NCI-H1436 (cell line): ENCODE measurements around the gene AAGAB.
"Not testable (repeated sequence)": the region's sequence is repeated elsewhere in the genome, so short reads cannot be mapped to it uniquely, and the experiment has no call there.

Source experiments
- DNase-seq: peaks from one replicate; lab custom pipeline; 2025; lab: John Stamatoyannopoulos, UW

Gene AAGAB, protein sequence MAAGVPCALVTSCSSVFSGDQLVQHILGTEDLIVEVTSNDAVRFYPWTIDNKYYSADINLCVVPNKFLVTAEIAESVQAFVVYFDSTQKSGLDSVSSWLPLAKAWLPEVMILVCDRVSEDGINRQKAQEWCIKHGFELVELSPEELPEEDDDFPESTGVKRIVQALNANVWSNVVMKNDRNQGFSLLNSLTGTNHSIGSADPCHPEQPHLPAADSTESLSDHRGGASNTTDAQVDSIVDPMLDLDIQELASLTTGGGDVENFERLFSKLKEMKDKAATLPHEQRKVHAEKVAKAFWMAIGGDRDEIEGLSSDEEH

DNA sequence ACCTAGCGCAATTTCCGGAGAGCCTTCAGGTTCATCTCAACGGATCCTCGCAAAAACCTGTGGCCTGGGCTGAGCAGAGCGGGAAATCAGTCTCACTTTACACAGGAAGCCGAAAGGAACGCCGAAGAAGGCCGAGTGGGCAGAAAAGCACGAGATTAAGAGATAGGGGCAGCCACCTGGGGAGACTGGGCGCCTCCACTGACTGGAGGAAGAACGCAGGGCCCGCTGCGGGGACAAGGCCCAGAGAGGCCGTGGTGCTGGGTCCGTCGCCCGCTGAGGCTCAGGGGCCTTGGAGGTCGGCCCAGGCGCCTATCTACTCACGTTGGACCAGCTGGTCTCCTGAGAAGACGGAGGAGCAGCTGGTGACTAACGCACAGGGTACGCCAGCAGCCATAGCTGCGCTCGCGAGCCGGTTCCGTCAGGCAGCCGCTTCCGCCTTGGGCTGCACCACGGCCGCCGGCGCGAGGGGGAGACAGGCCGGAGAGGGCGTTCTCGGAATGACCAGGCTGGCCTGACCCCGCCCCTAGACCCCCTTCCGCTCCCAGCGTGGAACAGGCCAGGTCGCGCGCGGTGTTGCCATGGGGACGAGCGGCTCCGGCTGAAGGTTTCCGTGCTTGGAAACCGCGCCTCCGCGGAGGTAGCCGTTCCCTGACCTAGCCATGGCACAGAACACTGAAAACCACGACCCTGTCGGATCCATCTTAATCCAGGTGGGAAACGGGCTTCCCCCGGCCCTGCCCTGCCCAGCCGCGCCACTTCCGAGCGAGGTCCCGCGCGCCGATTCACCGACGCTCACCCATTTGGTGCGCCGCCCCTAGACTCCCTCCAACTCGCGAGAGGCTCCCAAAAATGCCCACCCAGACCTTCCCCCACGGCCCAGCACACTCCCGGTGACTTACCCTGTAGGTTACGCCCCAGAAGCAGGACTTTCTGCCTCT, at the start of gene AAGAB, which contains the start of gene IQCH:
TSS of gene AAGAB (minus strand) at position 424 of the 938 bp plus-strand sequence. CDS start at position 394, 30 bp downstream.
TSS of gene IQCH (plus strand) at position 549 of the 938 bp plus-strand sequence. CDS start at position 660, 111 bp downstream.
- peak; percentile 91 for DNase-seq

DNA sequence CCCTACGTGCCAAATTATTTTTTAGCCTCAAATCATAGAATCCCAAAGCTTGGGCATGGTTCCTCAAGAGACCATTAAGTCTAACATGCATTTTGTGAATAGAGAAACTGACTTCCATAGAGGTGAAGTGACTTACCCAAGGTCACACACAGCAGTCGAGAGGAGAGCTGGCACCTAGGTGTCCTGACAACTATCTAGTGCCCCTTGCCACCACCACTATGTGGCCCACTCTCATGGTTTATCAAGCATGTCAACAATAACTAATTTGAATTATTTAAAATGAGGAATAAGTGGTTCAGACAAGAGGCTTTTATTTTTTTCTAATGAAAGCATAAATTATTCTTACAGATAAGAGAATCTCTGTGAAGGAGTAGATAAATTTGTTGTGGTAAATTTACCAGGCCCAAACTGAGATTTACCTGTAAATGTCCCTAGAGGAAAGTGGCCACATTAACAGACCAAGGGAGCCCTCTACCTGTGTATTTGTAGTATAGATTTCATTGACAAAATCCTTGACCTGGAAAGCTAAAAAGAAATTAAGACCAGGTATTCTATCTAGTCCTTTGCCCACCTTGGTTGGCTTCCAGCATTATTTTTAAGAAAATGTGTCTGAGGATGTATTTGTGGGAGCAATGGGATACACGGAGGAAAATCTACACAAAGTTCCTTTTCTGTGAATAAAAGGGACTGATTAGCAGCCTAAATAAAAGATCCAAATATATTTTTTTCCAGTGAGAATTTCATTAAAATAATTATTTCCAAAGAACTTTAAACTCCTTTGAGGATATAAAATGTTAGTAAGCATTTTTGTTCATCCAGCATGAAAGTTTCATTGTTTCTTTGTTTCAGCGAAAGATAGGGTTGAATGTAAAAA, 49.3 kb upstream of the AAGAB start:
- DNase-seq: peak; percentile 18

DNA sequence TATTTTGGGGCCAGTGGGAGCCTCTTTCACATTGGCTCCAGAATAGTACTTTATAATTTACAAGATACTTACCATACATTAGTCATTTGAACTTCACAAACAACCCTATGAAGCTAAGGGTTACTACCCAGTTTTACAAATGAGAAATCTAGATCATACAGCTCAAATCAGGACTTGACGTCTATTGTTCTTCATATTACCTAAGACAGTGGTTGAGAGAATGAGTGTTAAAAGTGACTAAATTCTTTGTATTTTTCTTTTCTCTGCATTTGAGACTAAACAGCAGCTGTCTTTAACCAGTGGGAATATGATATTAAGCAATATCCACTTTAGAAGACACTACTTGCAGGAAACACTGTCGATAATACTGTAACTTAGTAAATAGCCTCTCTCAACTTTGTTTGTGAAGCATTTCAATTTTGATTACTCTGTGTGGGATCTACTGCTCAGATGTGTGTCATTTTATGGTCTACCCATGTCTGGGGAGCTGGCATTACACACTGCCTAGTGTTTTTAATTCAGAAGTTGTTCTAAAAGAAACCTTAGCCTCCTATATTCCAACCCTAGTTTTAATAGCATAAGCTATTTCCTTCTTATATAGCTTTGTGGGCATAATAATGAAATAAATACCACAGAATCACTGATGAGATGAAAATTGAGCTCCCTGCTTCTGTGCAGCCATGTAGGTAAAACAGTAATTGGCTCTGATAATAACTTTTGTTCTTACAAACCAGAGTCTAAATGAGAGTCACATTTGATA, 46.0 kb upstream of the AAGAB start:
- DNase-seq: no peak

DNA sequence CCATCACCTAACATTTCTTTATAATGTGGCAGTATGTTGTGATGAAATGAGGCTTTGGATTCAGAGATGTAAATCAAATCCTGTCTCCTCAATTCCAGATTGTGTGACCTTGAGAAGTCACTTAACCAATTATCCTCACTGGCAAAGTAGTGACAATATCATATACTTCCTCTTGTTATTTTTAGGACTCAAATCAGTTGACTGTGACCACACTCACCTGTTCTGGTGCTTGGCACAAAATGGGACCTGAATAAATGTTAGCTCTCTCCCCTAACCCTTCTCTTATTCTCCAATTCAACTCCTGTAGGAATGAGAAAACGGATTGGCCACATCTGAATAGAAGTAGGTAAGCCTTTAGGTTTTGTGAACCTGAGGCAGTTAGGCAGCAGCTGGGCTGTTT, 42.2 kb upstream of the AAGAB start:
- no peak for DNase-seq

DNA sequence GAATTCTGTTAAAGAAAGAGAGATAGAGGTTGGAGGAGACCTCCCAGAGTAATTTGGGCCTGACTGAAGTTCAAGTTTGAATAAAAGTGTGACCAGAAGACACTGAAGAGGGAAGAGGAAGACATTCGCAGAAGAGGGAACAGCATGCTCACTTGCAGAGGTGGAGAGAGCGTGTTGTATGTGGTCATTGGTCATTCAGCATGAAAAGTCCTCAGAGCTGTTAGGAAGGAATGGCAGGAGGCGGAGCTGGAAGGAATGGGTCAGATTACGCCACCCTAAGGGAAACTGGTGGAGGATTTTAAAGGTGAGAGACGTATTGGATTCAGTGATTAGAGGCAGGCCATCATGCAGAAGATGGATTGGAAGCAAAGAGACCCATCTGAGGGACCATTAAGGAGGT, 41.7 kb upstream of the AAGAB start:
- no peak for DNase-seq

DNA sequence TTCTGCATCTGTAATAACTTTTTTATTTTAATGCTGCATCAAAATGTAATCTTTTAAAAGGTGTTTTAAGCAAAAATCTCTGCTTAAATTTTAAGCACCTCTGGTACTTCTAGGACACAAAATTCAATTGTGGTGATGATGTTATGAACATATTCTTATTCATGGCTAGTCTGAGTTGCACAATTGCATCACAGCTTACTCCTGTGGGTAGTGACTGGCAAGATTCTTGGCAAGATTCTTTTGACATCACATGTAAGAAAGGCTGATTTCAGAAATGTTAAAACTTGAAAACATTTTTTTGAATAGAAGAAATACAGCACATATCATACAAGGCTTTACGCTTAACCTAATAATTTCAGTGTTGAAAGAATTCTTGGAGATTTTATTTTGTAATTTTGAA, 35.9 kb upstream of the AAGAB start:
- DNase-seq: no peak

DNA sequence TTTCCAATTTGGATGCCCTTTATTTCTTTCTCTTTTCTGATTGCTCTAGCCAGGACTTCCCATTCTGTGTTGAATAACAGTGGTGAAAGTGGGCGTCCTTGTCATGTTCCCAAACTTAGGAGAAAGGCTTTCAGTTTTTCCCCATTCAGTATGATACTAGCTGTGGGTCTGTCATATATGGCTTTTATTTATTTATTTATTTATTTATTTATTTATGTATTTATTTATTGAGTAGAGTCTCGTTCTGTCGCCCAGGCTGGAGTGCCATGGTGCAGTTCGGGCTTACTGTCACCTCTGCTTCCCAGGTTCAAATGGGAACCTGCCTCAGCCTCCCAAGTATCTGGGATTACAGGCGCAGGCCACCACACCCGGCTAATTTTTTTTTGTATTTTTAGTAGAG, 31.9 kb upstream of the AAGAB start:
- DNase-seq: not testable (repeated sequence)

DNA sequence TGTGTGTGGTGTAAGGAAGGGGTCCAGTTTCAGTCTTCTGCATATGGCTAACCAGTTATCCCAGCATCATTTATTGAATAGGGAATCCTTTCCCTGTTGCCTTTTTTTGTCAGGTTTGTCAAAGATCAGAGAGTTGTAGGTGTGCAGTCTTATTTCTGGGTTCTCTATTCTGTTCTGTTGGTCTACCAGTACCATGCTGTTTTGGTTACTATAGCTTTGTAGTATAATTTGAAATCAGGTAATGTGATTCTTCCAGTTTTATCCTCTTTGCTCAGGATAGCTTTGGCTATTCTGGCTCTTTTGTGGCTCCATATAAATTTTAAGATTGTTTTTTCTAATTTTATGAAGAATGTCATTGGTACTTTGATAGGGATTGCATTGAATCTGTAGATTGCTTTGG, 31.2 kb upstream of the AAGAB start:
- DNase-seq: not testable (repeated sequence)

DNA sequence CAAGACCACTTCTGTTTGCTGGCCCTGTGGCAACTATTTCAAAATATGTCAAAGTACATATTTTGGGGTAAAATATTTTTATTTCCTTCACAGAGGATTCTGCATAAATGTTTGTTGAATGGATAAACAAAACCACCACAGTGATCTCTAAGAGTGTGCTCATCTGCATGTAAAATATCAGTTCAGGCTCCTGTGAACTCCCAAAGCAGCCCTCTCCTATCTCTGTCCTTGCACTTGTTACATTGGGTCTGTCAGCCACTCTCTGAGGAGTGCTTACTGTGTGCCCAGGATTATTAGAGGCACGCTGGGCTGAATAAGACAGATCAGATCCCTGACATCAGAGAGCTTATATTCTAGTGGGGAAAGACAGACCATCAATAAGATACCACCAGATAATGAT, 27.3 kb upstream of the AAGAB start:
- DNase-seq: no peak

DNA sequence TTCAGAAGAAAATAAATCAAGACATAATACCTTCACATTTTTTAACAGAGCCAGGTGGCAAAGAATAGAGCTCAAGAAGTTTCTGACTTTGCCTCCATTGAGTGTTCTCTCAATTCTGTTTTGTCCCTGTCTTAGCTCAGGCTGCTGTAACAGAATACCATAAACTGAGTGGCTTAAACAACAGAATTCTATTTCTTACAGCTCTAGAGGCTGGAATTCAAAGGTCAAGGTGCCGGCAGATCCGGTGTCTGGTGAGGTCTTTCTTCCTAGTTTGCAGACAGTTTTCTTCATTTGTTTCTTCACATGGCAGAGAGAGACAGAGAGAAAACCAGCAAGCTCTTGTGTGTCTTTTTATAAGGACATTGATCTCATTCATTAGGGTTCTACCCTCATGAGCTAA, 25.8 kb upstream of the AAGAB start:
- DNase-seq: no peak

DNA sequence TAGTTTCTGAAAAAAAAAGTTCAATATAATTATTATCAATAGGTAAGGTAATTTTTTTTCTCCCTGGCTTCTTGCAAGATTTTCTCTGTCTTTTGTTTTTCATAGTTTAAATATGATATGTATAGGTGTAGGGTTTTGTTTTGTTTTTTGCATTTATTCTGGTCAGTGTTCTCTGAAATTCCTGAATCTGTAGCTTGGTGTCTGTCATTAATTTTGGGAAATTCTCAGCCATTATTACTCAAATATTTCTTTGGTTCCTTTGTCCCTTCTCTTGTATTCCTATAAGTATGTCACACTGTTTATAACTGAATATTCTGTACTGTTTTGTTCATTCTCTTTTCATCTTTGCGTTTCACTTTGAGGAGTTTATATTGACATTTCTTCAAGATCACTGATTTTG, 22.2 kb upstream of the AAGAB start:
- no peak for DNase-seq

DNA sequence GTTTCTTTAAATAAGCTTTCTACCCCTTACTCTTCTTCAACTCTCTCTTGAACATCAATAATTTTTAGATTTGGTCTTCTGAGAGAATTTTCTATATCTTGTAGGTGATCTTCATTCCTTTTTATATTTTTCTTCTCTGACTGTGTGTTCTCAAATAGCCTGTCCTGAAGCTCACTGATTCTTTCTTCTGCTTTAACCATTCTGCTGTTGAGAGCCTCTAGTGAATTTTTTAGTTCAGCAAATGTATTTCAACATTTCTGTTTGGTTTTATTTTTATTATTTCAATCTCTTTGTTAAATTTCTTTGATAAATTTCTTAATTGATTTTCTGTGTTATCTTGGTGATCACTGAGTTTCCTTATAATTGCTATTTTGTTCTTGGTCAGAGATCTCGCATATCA, 19.8 kb upstream of the AAGAB start:
- DNase-seq: no peak

DNA sequence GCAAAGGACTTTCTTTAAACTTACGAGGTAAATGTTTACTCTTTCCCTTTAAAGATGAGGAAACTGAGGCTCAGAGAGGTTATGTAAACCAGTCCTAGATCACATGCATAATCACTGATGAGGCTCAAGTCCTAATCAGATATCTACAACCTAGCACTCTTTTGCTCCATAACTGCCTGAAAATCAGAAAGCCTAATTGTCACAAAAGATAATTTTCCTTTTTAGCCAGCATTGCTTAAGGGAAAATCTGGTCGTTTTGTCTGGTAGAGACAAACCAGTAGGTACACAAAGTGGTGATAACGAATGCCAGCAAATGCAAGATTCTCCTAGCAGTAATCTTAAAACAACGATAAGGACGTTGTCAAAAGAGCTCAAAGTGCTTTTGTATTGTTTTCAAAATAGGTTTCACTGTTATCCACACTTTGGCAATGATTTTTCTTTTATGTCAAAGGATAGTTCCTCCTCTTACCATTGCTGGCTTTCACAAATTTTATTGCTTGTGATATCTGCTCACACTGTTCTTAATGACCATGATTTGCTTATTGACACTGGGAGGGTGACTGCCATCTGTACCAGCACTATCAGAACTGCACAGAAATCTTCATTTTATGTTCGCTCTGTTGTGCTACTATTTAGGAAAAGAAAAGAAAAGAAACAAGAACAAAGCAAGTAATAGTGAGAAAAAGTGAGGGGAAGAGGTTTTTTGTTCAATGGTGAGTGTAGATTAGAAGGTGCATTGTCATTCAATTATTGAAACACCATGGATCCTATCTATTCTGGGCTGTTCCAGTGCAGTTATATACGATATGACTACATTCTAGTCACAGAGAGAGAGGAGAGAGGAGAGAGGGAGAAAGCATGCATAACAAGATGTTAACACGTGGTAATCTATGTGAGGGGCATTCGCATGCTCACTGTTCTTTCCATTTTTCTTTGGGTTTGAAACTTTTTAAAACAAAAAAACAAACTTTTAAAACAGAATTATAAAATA, 13.8 kb upstream of the AAGAB start:
- no peak for DNase-seq

DNA sequence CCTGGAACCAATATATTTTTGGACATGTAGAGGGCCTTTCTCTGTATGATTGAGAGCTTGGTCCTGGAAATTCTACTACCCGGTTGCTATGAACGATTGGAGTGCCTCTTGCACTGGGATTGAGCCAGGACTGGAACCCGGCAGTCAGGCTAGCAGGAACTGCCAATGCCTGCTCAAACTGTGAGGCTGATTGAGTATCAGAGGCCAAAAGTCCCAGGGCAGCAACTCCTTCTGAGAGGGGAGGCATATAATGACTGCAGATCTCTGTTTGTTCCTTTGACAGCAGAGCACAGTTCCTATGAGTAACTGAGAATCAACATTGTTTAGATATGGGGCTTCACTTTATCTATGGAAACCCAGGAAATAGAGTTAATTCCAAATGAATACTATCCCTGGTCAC, 13.0 kb upstream of the AAGAB start:
- no peak for DNase-seq

DNA sequence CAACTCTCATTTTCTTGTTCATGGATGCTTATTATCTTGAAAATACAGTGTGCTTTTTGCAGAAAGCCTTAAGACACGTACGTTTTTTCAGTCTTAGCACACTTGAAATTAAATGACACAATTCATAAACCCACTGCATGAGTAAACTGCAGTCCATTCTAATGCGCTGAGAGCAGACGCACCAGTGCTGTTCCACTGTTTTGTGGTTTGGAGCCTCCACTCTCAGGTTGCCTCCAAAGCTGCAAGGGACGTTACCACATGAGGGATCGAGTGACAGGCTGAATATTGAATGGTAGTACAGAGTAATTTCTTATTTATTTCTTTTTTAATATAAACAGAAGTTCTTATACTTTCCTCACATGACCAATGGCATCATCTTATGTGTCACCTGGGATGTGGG, 12.4 kb upstream of the AAGAB start:
- no peak for DNase-seq

DNA sequence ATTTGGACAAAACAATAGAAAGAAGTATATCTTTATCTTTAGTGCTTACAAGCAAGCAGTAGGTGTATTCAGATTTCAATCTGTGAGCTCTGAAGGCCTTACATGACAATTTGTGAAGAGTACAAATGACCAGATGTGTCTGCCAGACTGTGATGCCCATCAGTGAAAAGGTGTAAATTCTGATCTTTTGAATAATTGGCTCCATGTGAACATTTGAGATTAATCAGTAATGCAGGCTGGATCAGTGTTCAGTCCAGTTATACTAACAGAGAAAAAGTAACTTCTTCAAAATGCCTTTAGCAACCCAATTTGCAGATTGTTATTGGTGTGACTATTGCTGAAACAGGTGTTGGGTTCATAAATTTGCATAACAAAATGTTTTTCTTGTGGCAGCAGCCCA, 5.3 kb upstream of the AAGAB start:
- no peak for DNase-seq

DNA sequence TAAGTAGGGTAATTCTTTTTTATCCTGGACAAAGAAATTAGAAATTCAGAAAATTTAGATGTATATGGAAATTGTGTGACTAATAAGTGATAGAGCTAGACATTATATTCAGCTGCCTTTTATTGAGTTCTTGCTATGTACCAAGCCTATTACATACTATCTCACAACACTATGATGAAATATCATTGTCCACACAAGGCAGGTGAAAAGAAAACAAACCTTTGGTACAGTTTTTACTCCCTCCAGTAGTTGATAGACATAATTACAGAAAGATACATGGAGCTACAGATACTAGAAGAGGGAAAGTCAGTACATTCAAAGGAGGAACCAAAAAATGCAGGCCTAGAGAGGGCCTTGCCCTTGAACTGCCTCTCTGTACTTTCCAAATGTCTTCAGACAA, 4.9 kb upstream of the AAGAB start:
- DNase-seq: no peak

DNA sequence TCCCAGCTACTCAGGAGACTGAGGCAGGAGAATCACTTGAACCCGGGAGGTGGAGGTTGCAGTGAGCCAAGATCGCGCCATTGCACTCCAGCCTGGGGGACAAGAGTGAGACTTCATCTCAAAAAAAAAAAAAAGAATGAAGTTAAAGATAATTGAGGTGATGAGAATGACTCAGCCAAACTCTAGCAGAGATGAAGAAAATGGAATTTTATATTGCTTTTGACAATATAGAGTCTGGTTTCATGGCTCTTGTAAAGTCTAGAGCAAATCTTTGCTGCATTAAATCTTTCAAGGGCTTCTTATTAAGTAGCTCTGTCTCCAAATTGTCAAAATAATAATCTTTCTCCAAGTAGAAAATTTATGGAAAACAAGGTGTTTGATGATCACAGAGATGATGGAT, 4.0 kb upstream of the AAGAB start:
- DNase-seq: not testable (repeated sequence)

DNA sequence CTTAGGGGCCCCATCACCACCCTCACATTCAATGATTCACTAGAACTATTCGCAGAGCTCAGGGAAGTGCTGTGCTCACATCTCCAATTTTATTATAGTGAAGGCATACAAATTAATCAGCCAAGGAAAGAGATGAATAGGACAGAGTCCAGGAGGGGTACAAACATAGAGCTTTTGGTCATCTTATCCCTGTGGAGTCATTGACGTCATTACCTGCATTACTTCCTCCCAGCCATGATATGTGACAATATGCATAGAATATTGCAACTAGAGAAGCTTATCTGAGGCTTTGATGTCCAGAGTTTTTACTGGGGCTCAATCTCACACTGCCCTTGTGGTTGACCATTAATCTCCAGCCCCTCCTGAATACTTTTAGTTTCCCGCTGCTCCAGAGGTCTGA, 1.6 kb upstream of the AAGAB start:
- no peak for DNase-seq
